BLaER1 (cell line): ENCODE data around the gene GLB1L3.

ENCODE experiments used
- H3K27ac ChIP-seq: shearing (Covaris generic); formaldehyde crosslinking; 2 replicates; pipeline ENCODE4 v1.8.1; 2022
- H3K27me3 ChIP-seq: shearing (Covaris generic); formaldehyde crosslinking; 2 replicates; pipeline ENCODE4 v1.8.1; 2022
- H3K36me3 ChIP-seq: shearing (Covaris generic); formaldehyde crosslinking; 2 replicates; pipeline ENCODE4 v1.8.1; 2022
- H3K4me1 ChIP-seq: shearing (Covaris generic); formaldehyde crosslinking; 2 replicates; pipeline ENCODE4 v1.8.1; 2022
- H3K4me2 ChIP-seq: shearing (Covaris generic); formaldehyde crosslinking; 2 replicates; pipeline ENCODE4 v1.8.1; 2022
- H3K4me3 ChIP-seq: shearing (Covaris generic); formaldehyde crosslinking; 2 replicates; pipeline ENCODE4 v1.8.1; 2022
- H3K9ac ChIP-seq: shearing (Covaris generic); formaldehyde crosslinking; 2 replicates; pipeline ENCODE4 v1.8.1; 2022
- H3K9me3 ChIP-seq: shearing (Covaris generic); formaldehyde crosslinking; 2 replicates; pipeline ENCODE4 v1.8.1; 2022
- H4K20me1 ChIP-seq: shearing (Covaris generic); formaldehyde crosslinking; 2 replicates; pipeline ENCODE4 v1.8.1; 2022
- Cebpa-rat ChIP-seq: shearing (Covaris generic); IDR thresholded peaks from 2 replicates; pipeline ENCODE4 v1.8.1; 2022

GLB1L3 gene

GRCh38 chr11:134260503-134260902, 15.7 kb upstream of the GLB1L3 start:
- Histone ChIP-seq H3K4me2 (peak overlapping the region; percentile 79), H3K27ac (peak overlapping the region; percentile 39), H3K27me3 (no peaks in the 10 kb centered on the region), H3K4me1 (peaks cover 30% of the 10 kb centered on the region), H4K20me1 (0 out of 2 replicates have a peak, but pooled peaks cover 10% of the 10 kb centered on the region), H3K4me3 (0 out of 2 replicates have a peak overlapping the region, but pooled peaks have one; percentile 1), H3K9ac (no peak overlapping the region), H3K9me3 (no peaks in the 10 kb centered on the region), H3K36me3 (peaks cover 68% of the 10 kb centered on the region)
- TF ChIP-seq Cebpa-rat = no peak

- peak overlapping the region; percentile 79 for H3K4me2 ChIP-seq
Measured at GRCh38 chr11:134260983-134261382, 15.2 kb upstream of the GLB1L3 start.

DNA sequence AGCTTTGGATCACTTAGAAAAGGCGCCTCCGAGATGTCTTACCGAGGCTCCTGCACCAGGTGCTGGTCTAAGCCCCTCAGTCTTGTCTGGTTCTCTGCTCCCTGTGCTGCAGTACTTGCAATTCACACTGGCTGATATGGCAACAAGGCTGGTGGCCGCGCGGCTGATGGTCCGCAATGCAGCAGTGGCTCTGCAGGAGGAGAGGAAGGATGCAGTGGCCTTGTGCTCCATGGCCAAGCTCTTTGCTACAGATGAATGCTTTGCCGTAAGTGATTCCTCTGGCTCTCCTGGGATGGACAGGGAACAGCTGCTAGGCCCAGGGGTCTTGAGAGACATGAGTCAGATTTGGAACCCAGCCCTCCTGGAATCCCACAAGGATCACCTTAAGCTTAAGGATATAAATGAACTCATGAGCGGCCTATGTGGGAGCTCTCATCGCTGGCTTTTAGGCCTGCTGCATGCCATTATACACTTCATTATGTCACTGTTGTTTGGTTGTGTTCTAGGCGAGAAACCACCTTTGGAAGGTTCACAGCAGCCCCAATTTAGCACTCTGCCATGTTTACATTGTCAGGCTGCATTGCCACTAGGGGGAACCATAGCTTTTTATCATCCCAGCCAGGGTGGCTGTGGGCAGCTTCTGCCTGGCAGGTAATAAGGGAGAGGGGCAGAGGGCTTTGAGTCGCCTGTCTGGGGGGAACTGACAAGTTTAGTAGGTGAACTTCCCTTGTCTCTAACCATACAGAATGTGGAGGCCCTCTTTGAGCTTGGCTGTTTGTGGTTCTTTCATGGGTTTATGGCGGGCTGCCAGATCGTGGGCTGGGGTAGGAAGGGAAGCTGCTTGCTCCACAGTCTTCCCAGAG, 14.3 kb upstream of the GLB1L3 start:
- Histone ChIP-seq H3K4me1 (peaks cover 30% of the 10 kb centered on the region), H3K9me3 (no peaks in the 10 kb centered on the region), H4K20me1 (no peaks in the 10 kb centered on the region), H3K4me3 (no peak overlapping the region), H3K27ac (no peak overlapping the region; the same call in 1 of the 2 replicates), H3K36me3 (peaks cover 68% of the 10 kb centered on the region), H3K9ac (no peak overlapping the region), H3K4me2 (peak overlapping the region; percentile 79; the same call in 1 of the 2 replicates), H3K27me3 (no peaks in the 10 kb centered on the region)
- TF ChIP-seq Cebpa-rat = no peak

More at GRCh38 chr11:134260983-134261382, 15.2 kb upstream of the GLB1L3 start:
- Histone ChIP-seq H3K4me1 (peaks cover 30% of the 10 kb centered on the region), H4K20me1 (0 out of 2 replicates have a peak, but pooled peaks cover 6% of the 10 kb centered on the region), H3K4me3 (no peak overlapping the region), H3K27me3 (no peaks in the 10 kb centered on the region), H3K36me3 (peaks cover 68% of the 10 kb centered on the region), H3K9me3 (no peaks in the 10 kb centered on the region), H3K27ac (peak overlapping the region; percentile 39), H3K9ac (no peak overlapping the region)
- TF ChIP-seq Cebpa-rat = no peak

- Histone ChIP-seq H3K4me1 (peaks cover 27% of the 10 kb centered on the region), H3K4me3 (no peak overlapping the region), H3K9ac (no peak overlapping the region), H3K27ac (no peak overlapping the region), H3K36me3 (peaks cover 36% of the 10 kb centered on the region), H3K9me3 (no peaks in the 10 kb centered on the region), H4K20me1 (no peaks in the 10 kb centered on the region), H3K4me2 (no peak overlapping the region), H3K27me3 (0 out of 2 replicates have a peak, but pooled peaks cover 6% of the 10 kb centered on the region)
- no peak for TF ChIP-seq Cebpa-rat
Measured at GRCh38 chr11:134264966-134265764, 11.0 kb upstream of the GLB1L3 start.

DNA sequence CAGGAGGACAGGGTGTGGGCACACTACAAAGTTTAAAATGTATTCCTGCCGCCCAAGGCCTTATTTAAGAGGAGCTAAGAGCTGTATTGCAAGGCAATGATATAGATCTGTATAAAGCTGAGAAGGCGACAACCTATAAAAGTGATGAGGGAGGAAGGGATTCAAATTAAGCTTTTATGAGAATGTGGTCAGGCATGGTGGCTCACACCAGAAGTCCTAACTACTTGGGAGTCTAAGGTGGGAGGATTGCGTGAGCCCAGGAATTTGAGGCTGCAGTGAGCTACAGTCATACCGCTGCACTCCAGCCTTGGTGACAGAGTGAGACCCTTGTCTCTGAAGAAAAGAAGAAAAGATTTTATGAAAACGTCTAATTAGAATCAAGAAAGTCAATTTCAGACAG, 9.7 kb upstream of the GLB1L3 start:
- no peak overlapping the region for H3K27ac ChIP-seq
- peaks cover 7% of the 10 kb centered on the region for H3K27me3 ChIP-seq
- H3K9ac ChIP-seq = no peak overlapping the region
- no peak overlapping the region for H3K4me3 ChIP-seq
- H3K4me1 ChIP-seq = peaks cover 20% of the 10 kb centered on the region
- no peak overlapping the region for H3K4me2 ChIP-seq
- TF ChIP-seq Cebpa-rat = no peak
- no peaks in the 10 kb centered on the region for H4K20me1 ChIP-seq
- peaks cover 28% of the 10 kb centered on the region for H3K36me3 ChIP-seq
- H3K9me3 ChIP-seq = no peaks in the 10 kb centered on the region

- Histone ChIP-seq H3K36me3 (peaks cover 24% of the 10 kb centered on the region), H3K9me3 (no peaks in the 10 kb centered on the region), H3K27ac (no peak overlapping the region)
Measured at GRCh38 chr11:134266841-134267251, 9.3 kb upstream of the GLB1L3 start.

DNA sequence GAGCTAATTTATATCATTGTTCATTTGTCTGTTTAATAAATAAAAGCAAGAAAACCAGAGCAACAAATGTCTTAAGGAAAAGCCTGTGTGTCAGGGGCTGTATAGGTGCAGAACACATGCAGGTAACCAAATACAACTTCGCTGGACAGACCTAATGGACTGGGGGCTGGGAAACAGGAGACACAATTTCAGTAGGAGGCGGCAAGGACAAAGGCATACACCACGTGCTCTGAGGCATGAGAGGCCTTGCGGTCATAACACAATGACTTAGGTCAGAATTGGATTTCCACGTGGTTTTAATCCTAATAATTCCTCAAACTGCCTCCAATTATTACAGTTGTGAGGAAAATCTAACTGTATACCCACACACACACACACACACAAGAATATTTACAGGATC, 8.7 kb upstream of the GLB1L3 start:
- TF ChIP-seq Cebpa-rat = no peak
- Histone ChIP-seq H3K4me2 (no peak overlapping the region), H3K27ac (no peak overlapping the region), H3K27me3 (peaks cover 17% of the 10 kb centered on the region), H3K36me3 (peaks cover 18% of the 10 kb centered on the region; the same call in 1 of the 2 replicates), H3K4me1 (peaks cover 11% of the 10 kb centered on the region), H3K9me3 (no peaks in the 10 kb centered on the region), H4K20me1 (no peaks in the 10 kb centered on the region), H3K9ac (no peak overlapping the region), H3K4me3 (no peak overlapping the region)

More at GRCh38 chr11:134266841-134267251, 9.3 kb upstream of the GLB1L3 start:
- Histone ChIP-seq H3K27me3 (peaks cover 11% of the 10 kb centered on the region), H3K4me2 (no peak overlapping the region), H4K20me1 (no peaks in the 10 kb centered on the region), H3K4me1 (peaks cover 16% of the 10 kb centered on the region), H3K4me3 (no peak overlapping the region), H3K9ac (no peak overlapping the region)
- TF ChIP-seq Cebpa-rat = no peak

DNA sequence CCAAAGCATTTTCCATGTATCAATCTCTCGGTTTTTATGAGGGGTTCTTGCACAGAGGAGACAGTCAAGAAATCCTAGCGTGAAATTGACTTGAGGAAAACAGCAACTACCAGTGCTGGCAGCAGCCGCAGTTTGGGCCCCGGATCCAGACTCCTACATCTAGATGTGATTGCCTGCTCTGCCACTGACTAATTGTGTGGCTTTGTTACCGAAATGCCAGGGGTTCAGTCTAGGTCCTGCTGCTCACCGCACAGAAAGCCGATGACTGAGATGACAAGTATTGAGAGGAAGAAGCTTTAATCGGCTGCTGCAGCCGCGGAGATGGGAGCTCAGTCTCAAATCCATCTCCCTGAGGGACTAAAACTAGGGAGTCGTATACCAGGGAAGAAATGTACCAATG, 8.2 kb upstream of the GLB1L3 start:
- no peak overlapping the region for H3K4me2 ChIP-seq
- H3K4me1 ChIP-seq = peaks cover 16% of the 10 kb centered on the region
- no peaks in the 10 kb centered on the region for H3K9me3 ChIP-seq
- peaks cover 4% of the 10 kb centered on the region; the same call in 1 of the 2 replicates for H4K20me1 ChIP-seq
- H3K27me3 ChIP-seq = peaks cover 22% of the 10 kb centered on the region
- TF ChIP-seq Cebpa-rat = no peak
- H3K4me3 ChIP-seq = no peak overlapping the region
- no peak overlapping the region for H3K27ac ChIP-seq
- H3K9ac ChIP-seq = no peak overlapping the region
- H3K36me3 ChIP-seq = peaks cover 13% of the 10 kb centered on the region; the same call in 1 of the 2 replicates

GRCh38 chr11:134270250-134270714, 5.9 kb upstream of the GLB1L3 start:
- H3K4me3 ChIP-seq = no peak overlapping the region
- H3K36me3 ChIP-seq = no peaks in the 10 kb centered on the region; the same call in 1 of the 2 replicates
- H3K27me3 ChIP-seq = peaks cover 45% of the 10 kb centered on the region
- no peaks in the 10 kb centered on the region for H3K9me3 ChIP-seq
- no peak overlapping the region for H3K27ac ChIP-seq
- peaks cover 23% of the 10 kb centered on the region for H4K20me1 ChIP-seq
- peak overlapping the region; percentile 53 for H3K4me2 ChIP-seq
- peaks cover 21% of the 10 kb centered on the region for H3K4me1 ChIP-seq
- no peak overlapping the region for H3K9ac ChIP-seq
- TF ChIP-seq Cebpa-rat = no peak

DNA sequence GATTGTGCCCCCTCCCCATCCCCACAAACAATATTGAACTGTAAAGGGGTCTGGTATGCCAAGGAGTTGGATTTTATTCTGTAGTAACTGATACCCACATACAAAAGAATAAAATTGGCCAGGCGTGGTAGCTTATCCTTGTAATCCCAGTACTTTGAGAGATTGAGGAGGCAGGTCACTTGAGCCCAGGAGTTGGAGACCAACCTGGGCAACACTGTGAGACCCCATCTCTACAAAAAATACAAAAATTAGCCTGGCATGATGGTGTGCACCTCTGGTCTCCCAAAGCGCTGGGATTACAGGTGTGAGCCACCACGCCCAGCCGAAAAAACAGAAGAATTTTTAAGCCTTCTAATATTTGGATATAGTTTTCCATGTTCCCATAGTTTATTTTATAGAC, 4.2 kb upstream of the GLB1L3 start:
- peaks cover 62% of the 10 kb centered on the region for H3K27me3 ChIP-seq
- no peaks in the 10 kb centered on the region for H3K9me3 ChIP-seq
- peaks cover 38% of the 10 kb centered on the region for H3K4me1 ChIP-seq
- H3K9ac ChIP-seq = no peak overlapping the region
- no peak for TF ChIP-seq Cebpa-rat
- H3K4me3 ChIP-seq = no peak overlapping the region
- no peaks in the 10 kb centered on the region for H3K36me3 ChIP-seq
- peaks cover 40% of the 10 kb centered on the region for H4K20me1 ChIP-seq
- H3K27ac ChIP-seq = no peak overlapping the region
- H3K4me2 ChIP-seq = no peak overlapping the region
